Ishikawa (cell line): Measurements from ENCODE around the gene MYLK4.

Experiments used
- CEBPB ChIP-seq: IDR thresholded peaks from 2 replicates; pipeline ENCODE4 v1.6.1; 2012
- CREB1 ChIP-seq: IDR thresholded peaks from 2 replicates; pipeline ENCODE4 v1.6.1; 2012; ENCODE audit warnings: low read depth
- EP300 ChIP-seq: IDR thresholded peaks from 2 replicates; pipeline ENCODE4 v1.6.1; 2012; ENCODE audit warnings: borderline replicate concordance
- NFIC ChIP-seq: IDR thresholded peaks from 2 replicates; pipeline ENCODE4 v1.6.1; 2012
- RAD21 ChIP-seq: IDR thresholded peaks from 2 replicates; pipeline ENCODE4 v1.6.1; 2012; ENCODE audit warnings: low read depth
- TAF1 ChIP-seq: IDR thresholded peaks from 2 replicates; pipeline ENCODE4 v1.6.1; 2012; ENCODE audit warnings: low read depth, mild to moderate bottlenecking
- TCF12 ChIP-seq: IDR thresholded peaks from 2 replicates; pipeline ENCODE4 v1.6.1; 2012; ENCODE audit warnings: low read depth
- TEAD4 ChIP-seq: IDR thresholded peaks from 2 replicates; pipeline ENCODE4 v1.6.1; 2012
- USF1 ChIP-seq: IDR thresholded peaks from 2 replicates; pipeline ENCODE4 v1.6.1; 2012
- YY1 ChIP-seq: IDR thresholded peaks from 2 replicates; pipeline ENCODE4 v1.6.1; 2012; ENCODE audit warnings: low read depth
- TF ChIP-seq, protein P1 (sequence below): IDR thresholded peaks from 2 replicates; pipeline ENCODE4 v1.6.1; 2012
- TF ChIP-seq, protein P2 (sequence below): IDR thresholded peaks from 2 replicates; pipeline ENCODE4 v1.6.1; 2012; ENCODE audit warnings: low read depth, mild to moderate bottlenecking

DNA sequence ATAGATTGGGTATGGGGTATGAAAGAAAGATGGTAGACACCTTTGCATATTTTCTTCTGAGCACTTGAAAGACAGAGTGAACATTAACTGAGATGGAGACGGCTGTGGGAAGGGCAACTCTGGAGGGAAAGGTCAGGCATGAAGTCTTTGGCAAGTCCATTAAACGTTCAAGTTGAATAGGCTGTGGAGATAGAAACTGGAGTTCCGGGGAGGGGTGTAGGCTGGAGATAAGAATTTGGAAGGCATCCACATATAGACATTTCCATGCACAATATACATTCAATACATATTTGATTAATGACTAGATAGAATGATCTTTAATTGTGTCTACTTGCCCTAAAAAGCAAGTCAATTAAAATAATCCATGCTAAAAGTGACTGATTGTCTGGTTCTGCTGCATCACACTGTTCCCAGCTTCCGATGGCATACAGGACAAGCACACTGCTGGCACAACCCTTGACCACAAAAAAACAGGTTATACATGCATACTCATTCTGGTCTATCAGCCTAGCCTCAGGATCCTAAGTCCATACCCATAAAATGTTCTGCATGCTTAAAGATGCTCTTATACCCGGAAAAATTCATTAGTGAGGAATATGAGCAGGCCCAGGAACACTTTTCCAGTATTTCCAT lies 1.9 kb upstream of the MYLK4 start:
- TF ChIP-seq TEAD4 (no peak), RAD21 (no peak), TCF12 (no peak), TAF1 (no peak), NFIC (no peak), CEBPB (no peak), YY1 (no peak), EP300 (no peak), USF1 (no peak), CREB1 (no peak)
- TF ChIP-seq, protein P1, sequence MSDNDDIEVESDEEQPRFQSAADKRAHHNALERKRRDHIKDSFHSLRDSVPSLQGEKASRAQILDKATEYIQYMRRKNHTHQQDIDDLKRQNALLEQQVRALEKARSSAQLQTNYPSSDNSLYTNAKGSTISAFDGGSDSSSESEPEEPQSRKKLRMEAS: no peak
- TF ChIP-seq, protein P2, sequence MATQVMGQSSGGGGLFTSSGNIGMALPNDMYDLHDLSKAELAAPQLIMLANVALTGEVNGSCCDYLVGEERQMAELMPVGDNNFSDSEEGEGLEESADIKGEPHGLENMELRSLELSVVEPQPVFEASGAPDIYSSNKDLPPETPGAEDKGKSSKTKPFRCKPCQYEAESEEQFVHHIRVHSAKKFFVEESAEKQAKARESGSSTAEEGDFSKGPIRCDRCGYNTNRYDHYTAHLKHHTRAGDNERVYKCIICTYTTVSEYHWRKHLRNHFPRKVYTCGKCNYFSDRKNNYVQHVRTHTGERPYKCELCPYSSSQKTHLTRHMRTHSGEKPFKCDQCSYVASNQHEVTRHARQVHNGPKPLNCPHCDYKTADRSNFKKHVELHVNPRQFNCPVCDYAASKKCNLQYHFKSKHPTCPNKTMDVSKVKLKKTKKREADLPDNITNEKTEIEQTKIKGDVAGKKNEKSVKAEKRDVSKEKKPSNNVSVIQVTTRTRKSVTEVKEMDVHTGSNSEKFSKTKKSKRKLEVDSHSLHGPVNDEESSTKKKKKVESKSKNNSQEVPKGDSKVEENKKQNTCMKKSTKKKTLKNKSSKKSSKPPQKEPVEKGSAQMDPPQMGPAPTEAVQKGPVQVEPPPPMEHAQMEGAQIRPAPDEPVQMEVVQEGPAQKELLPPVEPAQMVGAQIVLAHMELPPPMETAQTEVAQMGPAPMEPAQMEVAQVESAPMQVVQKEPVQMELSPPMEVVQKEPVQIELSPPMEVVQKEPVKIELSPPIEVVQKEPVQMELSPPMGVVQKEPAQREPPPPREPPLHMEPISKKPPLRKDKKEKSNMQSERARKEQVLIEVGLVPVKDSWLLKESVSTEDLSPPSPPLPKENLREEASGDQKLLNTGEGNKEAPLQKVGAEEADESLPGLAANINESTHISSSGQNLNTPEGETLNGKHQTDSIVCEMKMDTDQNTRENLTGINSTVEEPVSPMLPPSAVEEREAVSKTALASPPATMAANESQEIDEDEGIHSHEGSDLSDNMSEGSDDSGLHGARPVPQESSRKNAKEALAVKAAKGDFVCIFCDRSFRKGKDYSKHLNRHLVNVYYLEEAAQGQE: no peak
